AG10803 (cell line): ENCODE data around the gene DDX39B.

ENCODE experiments used
- DNase-seq: peaks from one replicate; pipeline ENCODE4 v3.0.0; 2010; ENCODE audit warnings: low read depth
- H3K4me3 ChIP-seq: 2 replicates; pipeline ENCODE4 v1.5.1; 2011; ENCODE audit warnings: mild to moderate bottlenecking, low read length, control low read depth
- TF ChIP-seq, protein P1 (sequence below): conservative IDR thresholded peaks from 2 replicates; pipeline ENCODE4 v1.5.1; 2011; ENCODE audit warnings: mild to moderate bottlenecking, low read length, control low read depth, inconsistent platforms

The DDX39B gene

DNA sequence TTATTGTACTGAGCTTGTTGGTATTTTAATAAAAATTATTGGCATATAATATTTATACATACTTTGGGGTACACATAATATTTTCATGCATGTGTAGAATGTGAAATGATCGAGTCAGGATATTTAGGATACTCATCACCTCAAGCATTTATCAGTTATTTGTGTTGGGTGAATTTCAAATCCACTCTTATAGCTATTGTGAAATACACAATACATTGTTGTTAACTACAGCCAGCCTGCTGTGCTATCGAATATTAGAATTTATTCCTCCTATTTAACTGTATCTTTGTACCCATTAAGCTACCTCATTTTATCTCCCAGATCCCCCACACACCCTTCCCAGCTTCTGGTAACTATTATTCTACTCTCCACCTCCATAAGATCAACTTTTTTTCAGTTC lies 58.4 kb downstream of the DDX39B start:
- TF ChIP-seq, protein P1, sequence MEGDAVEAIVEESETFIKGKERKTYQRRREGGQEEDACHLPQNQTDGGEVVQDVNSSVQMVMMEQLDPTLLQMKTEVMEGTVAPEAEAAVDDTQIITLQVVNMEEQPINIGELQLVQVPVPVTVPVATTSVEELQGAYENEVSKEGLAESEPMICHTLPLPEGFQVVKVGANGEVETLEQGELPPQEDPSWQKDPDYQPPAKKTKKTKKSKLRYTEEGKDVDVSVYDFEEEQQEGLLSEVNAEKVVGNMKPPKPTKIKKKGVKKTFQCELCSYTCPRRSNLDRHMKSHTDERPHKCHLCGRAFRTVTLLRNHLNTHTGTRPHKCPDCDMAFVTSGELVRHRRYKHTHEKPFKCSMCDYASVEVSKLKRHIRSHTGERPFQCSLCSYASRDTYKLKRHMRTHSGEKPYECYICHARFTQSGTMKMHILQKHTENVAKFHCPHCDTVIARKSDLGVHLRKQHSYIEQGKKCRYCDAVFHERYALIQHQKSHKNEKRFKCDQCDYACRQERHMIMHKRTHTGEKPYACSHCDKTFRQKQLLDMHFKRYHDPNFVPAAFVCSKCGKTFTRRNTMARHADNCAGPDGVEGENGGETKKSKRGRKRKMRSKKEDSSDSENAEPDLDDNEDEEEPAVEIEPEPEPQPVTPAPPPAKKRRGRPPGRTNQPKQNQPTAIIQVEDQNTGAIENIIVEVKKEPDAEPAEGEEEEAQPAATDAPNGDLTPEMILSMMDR, result no peak
- DNase-seq, result no peak
- H3K4me3 ChIP-seq, result no peak overlapping the region

DNA sequence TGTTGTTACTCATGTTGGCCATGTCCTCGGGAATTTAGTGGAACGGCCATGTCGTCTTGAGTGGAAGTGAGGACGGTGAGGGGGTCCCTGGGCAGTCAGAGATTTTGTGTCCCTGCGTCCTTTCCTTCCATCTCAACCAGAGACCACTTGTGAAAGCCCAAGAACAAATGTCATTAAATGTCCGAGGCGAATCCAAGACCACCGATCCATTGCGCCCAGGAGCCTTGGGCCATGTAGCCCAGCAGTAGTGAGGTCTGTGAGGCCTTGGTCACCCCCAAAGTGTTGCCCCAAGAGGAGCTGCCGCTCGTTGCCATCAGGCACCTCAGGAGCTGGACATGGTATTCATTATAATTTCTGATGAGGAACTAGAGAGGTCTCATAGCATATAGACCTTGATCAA lies 61.2 kb downstream of the DDX39B start:
- no peak for DNase-seq
- H3K4me3 ChIP-seq, result no peak overlapping the region
- TF ChIP-seq, protein P1, result no peak
